GM15510 (cell line): ENCODE results near the gene FAM83F.

ENCODE experiments used
- POLR2A ChIP-seq: IDR thresholded peaks from 3 replicates; pipeline ENCODE4 v1.6.1; 2011; ENCODE audit warnings: borderline replicate concordance; ENCODE audit not compliant: insufficient read length; ENCODE audit errors: extremely low read depth

The FAM83F gene

DNA sequence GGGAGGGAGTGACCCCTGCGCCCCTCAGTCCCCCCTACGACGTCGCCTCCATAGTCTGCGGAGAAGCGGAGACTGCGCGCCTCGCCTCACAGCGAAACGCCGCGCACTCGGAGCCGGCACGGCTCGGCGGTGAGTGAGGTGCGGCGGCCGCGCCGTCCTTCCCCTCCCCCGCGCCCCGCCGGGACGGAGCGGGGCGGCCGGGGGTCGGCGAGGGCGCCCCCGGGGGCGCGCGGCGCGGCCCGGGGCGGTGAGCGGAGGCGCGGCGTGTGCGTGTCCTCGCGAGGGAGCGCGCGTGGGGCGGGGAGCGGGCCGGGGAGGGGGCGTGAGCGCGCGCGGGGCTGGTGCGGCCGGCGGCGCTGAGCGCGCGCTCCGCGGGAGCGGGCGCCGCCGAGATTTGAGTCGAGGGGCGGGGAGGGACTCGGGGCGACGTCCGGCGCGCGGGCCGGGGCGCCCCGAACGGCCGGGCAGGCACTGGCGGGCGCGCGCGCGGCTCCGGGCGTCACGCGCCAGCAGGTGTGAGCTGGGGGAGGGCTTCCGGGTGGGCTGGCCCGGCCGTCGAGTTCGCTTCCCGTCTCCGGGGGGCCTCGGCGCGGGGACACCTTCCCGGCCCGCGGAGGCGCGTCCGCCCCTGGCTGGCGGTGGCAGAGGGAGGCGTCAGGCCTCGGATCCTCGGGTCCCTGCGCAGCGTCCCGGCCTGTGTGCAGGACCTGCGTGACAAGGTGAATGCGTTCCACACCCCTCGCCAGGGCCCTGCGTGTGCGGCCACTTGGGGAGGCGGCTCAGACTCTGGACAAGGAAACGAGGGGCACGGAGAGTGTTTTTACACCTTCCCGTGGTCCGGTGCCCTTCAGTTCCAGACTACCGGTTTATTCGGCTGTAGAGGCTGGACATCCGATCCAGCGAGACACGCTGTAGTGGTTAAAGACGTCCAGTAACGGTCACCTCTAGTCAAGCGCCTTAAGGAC lies 50.4 kb downstream of the FAM83F start:
- peak; percentile 58 for TF ChIP-seq POLR2A

DNA sequence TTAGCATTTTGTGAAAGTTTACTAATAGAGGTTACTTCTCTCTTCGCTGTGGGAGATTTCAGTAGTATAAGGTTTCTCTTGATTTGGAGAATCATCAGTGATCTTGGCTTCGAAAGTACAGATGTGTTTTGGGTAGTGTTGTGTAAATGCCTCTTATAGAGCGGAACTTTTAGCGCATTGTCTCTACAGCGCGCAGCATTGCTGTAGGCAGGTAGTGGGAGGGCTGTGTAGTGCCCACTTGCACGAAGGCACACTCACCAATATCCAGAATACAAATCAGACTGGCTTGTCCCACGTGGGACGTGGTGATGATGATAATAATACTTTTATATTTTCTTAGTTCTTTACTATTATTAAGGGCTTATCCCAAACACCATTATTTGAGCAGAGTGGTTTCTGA lies 51.4 kb downstream of the FAM83F start:
- no peak for TF ChIP-seq POLR2A

DNA sequence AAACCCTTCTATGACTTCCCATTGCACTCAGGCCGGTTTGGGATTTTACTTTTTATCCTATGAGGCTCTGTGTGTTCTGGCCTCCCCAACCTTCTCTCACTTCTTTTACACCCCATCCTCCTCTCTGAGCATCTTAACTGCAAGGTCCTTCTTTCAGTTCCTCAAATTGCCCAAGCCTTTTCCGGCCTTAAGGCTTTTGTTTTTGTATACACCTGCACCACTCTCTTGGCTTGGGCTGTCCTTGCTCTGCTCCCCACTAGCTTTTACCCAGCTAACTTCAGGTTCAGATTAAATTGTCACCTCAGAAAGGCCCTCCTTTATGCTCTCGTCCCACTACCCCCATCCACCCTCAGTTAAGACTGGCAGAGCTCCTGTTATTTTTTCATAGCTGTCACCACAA lies 55.5 kb downstream of the FAM83F start:
- no peak for TF ChIP-seq POLR2A

DNA sequence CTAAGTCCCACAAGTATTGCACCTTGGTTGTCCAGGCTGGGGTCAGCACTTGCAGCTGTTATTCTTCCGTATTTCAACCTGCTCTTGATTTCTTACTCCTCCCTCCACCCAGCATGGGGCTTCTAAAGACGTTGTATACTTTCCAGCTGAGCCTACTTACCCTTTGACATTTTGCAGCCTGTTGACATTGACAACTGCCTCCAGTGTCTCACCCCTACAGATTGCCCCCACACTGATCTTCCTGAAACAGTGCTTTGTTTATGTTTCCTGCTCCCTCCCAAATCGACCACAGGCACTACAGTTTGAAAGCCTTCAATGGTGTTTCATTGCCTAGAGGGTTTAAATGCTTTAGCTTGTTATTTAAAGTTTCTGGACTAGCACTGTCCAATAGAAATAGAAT lies 56.6 kb downstream of the FAM83F start:
- TF ChIP-seq POLR2A, result no peak

DNA sequence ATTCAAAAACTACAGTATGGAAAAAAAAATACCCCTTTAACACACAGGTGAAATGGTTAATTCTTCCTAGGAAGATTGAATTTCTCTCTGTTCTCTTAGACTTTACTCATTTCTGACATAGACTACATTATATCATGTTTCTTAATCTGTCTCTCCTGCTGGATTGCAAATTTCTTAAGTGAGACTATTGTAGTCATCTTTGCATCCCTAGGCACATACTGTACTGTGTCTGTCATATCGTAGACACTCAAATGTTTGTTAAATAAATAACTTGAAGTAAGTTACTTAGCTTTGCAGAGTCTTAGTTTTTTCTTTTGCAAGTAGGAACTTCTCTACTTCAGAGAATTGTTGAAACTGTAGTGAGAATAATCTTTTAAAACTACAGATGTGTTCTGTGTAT lies 58.7 kb downstream of the FAM83F start:
- TF ChIP-seq POLR2A, result no peak

DNA sequence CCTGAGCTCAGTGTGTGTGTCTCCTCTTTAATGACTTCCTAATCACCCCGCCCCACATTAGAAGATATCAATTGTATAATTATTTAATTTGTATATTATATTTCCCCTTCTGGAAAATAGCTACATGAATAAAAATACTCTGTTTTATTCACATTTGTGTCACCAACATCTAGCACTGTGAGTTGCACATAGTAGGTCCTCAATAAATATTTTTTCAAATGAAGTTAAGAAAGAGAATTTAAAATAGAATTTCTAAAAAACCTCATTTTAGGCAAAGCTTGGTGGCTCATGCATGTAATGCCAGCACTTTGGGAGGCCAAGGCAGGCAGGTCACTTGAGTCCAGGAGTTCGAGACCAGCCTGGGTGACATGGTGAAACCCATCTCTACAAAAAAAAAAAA lies 59.7 kb downstream of the FAM83F start:
- no peak for TF ChIP-seq POLR2A

DNA sequence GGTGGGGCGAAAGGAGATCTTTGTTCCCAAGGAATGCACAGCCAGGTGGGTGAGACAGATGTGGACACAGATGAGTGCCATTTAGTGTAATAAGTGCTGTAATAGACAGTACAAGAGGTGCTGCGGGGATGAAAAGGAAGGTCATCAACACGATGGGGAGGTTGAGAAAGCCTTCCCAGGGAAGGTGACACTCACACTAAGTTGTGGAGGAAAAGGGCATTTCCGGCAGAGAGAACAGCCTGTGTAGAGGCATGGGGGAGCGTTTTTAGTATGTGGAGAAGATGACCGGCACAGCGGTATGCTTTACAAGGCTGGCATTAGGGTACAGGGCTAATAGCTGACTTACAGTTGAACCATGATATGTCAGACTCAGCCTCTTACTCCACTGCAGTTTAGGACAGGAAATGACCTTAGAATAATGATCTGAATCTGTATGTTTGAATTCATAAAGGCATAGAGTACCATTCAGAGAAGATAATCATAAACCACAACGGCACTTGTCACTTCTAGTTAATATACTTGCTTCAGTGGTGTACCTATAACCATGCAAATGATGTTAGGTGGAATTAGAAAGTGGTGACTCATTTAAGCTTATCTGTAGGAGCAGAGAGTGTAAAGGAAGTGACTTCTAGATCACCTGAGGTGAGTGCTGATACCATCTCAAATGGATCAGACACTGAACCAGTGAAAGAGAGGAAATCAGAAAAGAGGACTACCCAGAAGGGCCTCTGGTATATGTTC lies 60.6 kb downstream of the FAM83F start:
- TF ChIP-seq POLR2A, result no peak

DNA sequence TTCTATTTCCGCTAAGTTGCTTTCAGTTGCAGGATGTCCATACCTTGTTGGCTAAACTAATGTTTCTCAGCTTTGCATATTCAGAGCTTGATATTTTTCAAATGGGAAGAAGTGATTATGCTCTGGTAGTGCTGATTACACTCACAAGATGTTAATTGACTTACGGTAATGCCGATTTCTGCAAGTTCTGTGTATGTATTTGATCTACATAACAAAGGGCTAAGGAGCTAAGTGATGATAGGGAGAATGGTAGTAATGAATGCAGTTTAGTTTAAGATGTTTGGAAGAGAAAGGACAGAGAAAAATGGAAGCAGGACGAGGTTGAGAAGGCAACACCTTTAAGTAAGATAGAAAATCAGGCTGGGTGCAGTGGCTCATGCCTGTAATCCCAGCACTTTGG lies 61.4 kb downstream of the FAM83F start:
- TF ChIP-seq POLR2A, result no peak

DNA sequence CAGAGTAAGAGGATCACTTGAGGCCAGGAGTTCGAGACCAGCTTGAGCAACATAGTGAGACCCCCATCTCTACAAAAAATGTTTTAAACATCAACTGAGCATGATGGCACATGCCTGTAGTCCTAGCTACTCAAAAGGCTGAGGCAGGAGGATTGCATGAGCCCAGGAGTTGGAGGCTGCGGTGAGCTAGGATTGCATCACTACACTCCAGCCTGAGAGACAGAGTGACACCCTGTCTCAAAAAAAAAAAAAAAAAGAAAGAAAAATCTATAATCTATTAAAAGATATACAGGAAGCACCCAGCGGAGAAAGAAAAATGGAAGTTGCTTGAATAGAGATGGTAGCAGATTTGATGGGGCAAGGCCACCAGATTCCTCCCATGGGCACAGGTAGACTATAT lies 61.8 kb downstream of the FAM83F start:
- no peak for TF ChIP-seq POLR2A

DNA sequence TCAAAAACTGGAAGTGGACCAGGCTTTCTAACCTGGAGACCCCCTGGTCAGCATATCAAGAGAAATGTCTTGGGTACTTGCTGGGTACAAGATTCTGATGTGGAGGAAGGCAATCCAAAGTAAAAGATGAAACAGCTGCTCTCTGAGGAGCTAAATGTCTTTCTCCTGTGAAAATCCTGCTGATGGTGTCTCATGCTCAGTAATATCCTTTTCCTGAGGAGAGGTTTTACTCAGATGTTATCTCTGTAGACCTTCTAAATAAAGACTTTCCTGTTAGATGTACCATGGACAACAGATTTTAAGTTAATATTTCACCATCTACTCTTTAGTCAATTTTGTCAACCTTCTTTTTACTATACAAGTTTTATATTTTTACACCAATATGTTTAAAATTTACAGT lies 62.9 kb downstream of the FAM83F start:
- no peak for TF ChIP-seq POLR2A

DNA sequence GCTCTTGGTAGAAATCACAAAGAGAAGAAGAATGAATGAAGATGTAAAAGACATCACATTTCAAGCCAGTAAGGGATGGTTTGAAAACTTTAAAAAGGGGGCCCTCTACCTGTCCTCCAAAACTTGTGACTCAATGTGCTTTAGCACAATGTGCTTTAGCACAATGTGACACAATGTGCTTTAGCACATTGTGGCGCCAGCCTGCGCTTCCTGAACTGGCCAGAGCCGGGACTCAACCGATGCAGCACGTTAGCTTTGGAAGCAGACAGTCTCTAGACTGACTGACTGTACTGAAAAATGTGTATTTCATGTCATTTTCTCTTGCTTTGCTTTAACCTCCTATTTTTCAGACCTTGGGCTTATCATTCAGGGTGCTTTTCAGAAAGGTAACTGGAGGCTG lies 63.5 kb downstream of the FAM83F start:
- TF ChIP-seq POLR2A, result no peak

DNA sequence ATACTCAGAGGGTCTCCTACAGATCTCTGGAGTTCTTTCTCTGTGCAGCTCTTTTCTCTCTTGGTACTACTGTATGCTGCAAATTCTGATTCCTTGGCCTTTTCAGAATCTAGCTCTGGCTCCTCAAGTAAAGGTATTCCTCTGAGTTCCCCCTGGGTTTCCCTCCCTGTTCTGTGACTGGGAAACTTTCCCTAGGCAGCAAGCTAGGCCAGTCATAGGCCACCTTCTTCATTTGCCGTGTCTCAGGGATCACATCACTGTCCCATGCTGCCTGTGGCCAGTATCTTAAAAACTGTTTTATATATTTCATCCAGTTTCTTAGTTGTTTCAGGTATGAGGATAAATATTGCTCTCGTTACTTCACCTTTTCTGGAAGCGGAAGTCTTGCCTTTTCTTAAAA lies 71.2 kb downstream of the FAM83F start:
- TF ChIP-seq POLR2A, result no peak

DNA sequence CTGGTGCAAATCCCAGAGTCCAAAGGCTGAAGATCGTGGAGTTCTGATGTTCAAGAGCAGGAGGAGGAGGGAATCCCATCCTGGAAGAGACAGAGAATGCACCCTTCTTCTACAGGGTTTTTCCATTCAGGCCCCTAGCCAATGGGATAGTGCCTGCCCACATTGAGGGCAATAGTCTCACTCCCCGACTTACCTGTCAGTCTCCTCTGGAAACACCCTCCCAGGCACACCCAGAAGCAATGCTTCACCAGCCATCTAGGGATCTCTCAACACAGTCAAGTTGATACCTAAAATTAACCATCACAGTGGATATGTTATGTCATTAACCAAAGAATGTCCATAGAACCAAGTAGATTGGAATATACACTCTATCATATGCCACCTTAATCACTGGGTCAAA lies 72.9 kb downstream of the FAM83F start:
- TF ChIP-seq POLR2A, result no peak

DNA sequence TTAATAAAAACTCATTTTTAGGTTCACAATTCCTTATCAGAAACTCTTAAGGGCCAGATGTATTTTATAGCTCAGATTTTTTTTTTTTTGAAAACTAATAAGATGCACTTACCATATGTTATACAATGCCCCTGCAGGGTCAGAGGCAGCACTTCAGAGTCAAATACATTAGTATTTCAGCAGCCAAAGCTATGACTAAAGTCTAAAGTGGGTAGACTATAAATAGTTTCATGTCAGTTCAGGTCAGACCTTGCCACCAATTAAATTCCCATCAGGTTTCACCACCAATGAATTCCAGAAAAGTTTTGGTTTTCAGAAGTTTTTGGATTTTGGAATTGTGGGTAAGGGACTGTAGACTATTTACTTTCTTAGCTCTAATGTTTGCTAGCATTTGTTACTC lies 75.9 kb downstream of the FAM83F start:
- TF ChIP-seq POLR2A, result no peak

DNA sequence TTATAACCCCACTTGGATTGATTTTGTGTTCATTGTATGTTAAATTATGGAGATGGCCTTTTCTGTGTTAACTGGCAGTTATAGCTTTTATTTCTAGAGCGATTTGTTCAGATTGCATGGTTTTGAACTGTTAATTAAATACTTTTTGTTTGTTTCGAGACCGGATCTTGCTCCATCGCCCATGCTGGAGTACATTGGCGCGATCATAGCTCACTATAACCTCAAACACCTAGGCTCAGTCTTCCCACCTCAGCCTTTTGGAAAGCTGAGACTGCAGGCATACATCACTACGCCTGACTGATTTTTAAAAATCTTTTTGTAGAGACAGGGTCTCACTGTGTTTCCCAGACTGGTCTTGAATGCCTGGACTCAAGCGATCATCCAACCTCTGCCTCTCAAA lies 77.0 kb downstream of the FAM83F start:
- TF ChIP-seq POLR2A, result no peak
